Common myeloid progenitor, CD34-positive (primary cell): ENCODE results near the gene SIKE1. TPM values are rescaled to one million over a fixed set of nuclear protein-coding genes. Genes with fewer than 3 reads are reported as not detected.
"Not testable (repeated sequence)": the region's sequence is repeated elsewhere in the genome, so short reads cannot be mapped to it uniquely, and the experiment has no call there.

Experiments used
- CTCF ChIA-PET: fragments of 350-600 bp; sonication (Branson Sonifier 250); formaldehyde crosslinking; loops from one replicate; lab custom pipeline; 2021; ENCODE audit warnings: antibody characterized with exemption; lab: Charles Lee
- POLR2A ChIA-PET: fragments of 350-600 bp; sonication (Branson Sonifier 250); formaldehyde crosslinking; loops from one replicate; lab custom pipeline; 2021; ENCODE audit warnings: antibody characterized with exemption; lab: Charles Lee
- DNase-seq, 3 donors: peaks; one replicate each; pipeline versions ENCODE4 v3.0.0 to v3.0.0-alpha.2; 2013
- H3K27ac ChIP-seq, 2 experiments: 1 replicate in 1 of 2; 2 replicates in 1 of 2; pipeline ENCODE4 v1.7.0; 2013; ENCODE audit warnings: inconsistent platforms in 2 of 2, low read length in 2 of 2, mild to moderate bottlenecking in 2 of 2, low read depth in 1 of 2, moderate library complexity in 1 of 2; ENCODE audit not compliant: severe bottlenecking in 2 of 2, insufficient read depth in 1 of 2, poor library complexity in 1 of 2
- H3K27me3 ChIP-seq, 5 experiments: replicated peaks in 2 of 5; 1 replicate in 3 of 5; 2 replicates in 2 of 5; pipeline versions ENCODE4 v1.6.1 to v1.7.0; 2013; ENCODE audit warnings: low read length in 4 of 5, mild to moderate bottlenecking in 2 of 5, moderate library complexity in 2 of 5, inconsistent platforms in 1 of 5; ENCODE audit not compliant: insufficient read depth in 5 of 5, control insufficient read depth in 4 of 5
- H3K36me3 ChIP-seq, 4 experiments: 1 replicate in 2 of 4; 2 replicates in 2 of 4; pipeline versions ENCODE4 v1.6.1 to v1.7.0; 2013; ENCODE audit warnings: low read length in 3 of 4, control low read depth in 1 of 4, mild to moderate bottlenecking in 1 of 4; ENCODE audit not compliant: control insufficient read depth in 4 of 4, insufficient read depth in 4 of 4
- H3K4me1 ChIP-seq, 4 experiments: 1 replicate in 3 of 4; 2 replicates in 1 of 4; pipeline versions ENCODE4 v1.6.1 to v1.7.1; 2013; ENCODE audit warnings: low read length in 3 of 4, mild to moderate bottlenecking in 3 of 4, control low read depth in 1 of 4, inconsistent platforms in 1 of 4, moderate library complexity in 1 of 4; ENCODE audit not compliant: control insufficient read depth in 4 of 4, insufficient read depth in 4 of 4; ENCODE audit errors: control extremely low read depth in 1 of 4
- H3K4me3 ChIP-seq, 7 experiments: 1 replicate in 4 of 7; 2 replicates in 3 of 7; pipeline versions ENCODE4 v1.5.1 to v1.7.0; 2013; ENCODE audit warnings: mild to moderate bottlenecking in 7 of 7, low read length in 6 of 7, moderate library complexity in 6 of 7, inconsistent platforms in 2 of 7, low read depth in 2 of 7, control low read depth in 1 of 7; ENCODE audit not compliant: insufficient read depth in 4 of 7, control insufficient read depth in 1 of 7; ENCODE audit errors: extremely low read depth in 1 of 7
- H3K9me3 ChIP-seq, 5 experiments: 1 replicate in 4 of 5; 2 replicates in 1 of 5; pipeline versions ENCODE4 v1.6.1 to v1.7.1; 2013; ENCODE audit warnings: low read length in 4 of 5, mild to moderate bottlenecking in 2 of 5, inconsistent platforms in 1 of 5, low read depth in 1 of 5, moderate library complexity in 1 of 5; ENCODE audit not compliant: control insufficient read depth in 4 of 5, insufficient read depth in 2 of 5; ENCODE audit errors: control extremely low read depth in 1 of 5
- WGBS: methylation state at CpG from one replicate; pipeline ENCODE4 v1.1.5; 2013; ENCODE audit not compliant: insufficient coverage; 5-methylcytosine and 5-hydroxymethylcytosine counted together
- polyA plus RNA-seq: library from polyadenylated mRNA; unstranded; fragments of 120-200 nt; gene quantifications from one replicate; pipeline ENCODE4 v1.2.1, GENCODE V29; 2013

Gene SIKE1
- polyA plus RNA-seq = 28.9 TPM

- H3K36me3 ChIP-seq = peaks cover 4 to 25% (median 14%) of the 10 kb centered on the region in 4 experiments
- DNase-seq = peak; percentile 96 to 98 (median 98)
- peak within 1 kb of the TSS; percentile 77 to 98 (median 96) for H3K4me3 ChIP-seq
- peaks cover 0 to 4% (median 0%) of the 10 kb centered on the region in 5 experiments for H3K27me3 ChIP-seq
- 13% methylated on average over 49 of the region's 53 CpGs for WGBS
- H3K27ac ChIP-seq = peak within 1 kb of the TSS; percentile 77 to 93
- ChIA-PET POLR2A (interaction anchor here (0.6 to 1.0 kb wide), 2 partner anchors 23 to 132 kb away, joined by 3 to 5 read pairs; partner anchors contain the start of gene CSDE1), CTCF (interaction anchor here (0.7 kb wide), 1 partner anchor 18 kb away, joined by 3 read pairs; no protein-coding TSS in a partner anchor)
- peaks cover 6 to 16% (median 10%) of the 10 kb centered on the region in 4 experiments for H3K4me1 ChIP-seq
- H3K9me3 ChIP-seq = no peaks in the 10 kb centered on the region
These were observed at the start of gene SIKE1 for GRCh38 chr1:114780344-114781226. SIKE1 (minus strand) TSS chr1:114780685; CDS start chr1:114780607, 78 bp downstream.

DNA sequence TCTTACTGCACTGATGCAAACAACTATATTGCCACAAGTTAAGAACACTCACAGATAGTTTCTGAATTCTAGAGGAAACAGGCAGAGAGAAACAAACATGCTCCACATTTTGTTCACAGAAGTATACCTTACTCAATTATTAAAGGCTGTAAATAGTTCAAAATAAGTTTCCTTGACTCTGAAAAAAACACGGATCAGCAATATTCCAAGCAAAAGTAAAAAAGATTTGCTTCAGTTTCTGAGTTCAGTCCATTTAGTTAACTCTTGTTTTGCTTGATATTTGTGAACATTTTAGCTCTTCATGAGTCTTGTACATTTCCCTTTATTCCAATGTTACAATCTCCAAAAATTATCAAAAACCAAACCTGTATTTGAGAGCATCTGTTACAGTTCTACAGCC lies 49.6 kb upstream of the SIKE1 start:
- no CpG with 5 or more reads among the region's 1 CpG for WGBS
- H3K4me1 ChIP-seq, H3K4me3 ChIP-seq, DNase-seq, H3K27ac ChIP-seq, POLR2A ChIA-PET, H3K36me3 ChIP-seq, H3K27me3 ChIP-seq, H3K9me3 ChIP-seq, CTCF ChIA-PET: not testable (repeated sequence)

DNA sequence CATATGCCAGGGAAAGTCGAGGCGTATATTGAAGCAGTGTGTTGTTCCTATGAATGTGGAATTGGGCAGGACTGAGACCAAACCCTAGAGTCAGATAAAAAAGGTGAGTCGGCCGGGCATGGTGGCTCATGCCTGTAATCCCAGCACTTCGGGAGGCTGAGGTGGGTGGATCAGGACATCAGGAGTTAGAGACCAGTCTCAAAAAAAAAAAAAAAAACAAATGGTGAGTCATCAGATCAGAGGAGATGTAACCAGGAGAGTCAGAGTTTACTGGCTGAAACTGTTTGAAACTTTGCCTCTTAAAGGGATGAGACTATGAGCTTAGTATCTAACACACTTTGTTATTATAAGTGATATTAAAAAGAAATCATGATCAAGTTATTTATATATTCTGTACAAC lies 47.8 kb upstream of the SIKE1 start:
- POLR2A ChIA-PET = interaction anchor here (0.6 kb wide), 1 partner anchor 11 kb away, joined by 3 read pairs; no protein-coding TSS in a partner anchor
- Histone ChIP-seq H3K4me3 (no peak overlapping the region), H3K27ac (no peak overlapping the region), H3K36me3 (no peaks in the 10 kb centered on the region), H3K27me3 (peaks cover 0 to 1% (median 0%) of the 10 kb centered on the region in 5 experiments), H3K4me1 (no peaks in the 10 kb centered on the region), H3K9me3 (peaks cover 0 to 4% (median 1%) of the 10 kb centered on the region in 5 experiments)
- no peak for DNase-seq
- WGBS = 97% methylated on average over 5 of the region's 5 CpGs
- CTCF ChIA-PET = interaction anchor here (0.6 kb wide), 1 partner anchor 278 kb away, joined by 3 read pairs; no protein-coding TSS in a partner anchor

DNA sequence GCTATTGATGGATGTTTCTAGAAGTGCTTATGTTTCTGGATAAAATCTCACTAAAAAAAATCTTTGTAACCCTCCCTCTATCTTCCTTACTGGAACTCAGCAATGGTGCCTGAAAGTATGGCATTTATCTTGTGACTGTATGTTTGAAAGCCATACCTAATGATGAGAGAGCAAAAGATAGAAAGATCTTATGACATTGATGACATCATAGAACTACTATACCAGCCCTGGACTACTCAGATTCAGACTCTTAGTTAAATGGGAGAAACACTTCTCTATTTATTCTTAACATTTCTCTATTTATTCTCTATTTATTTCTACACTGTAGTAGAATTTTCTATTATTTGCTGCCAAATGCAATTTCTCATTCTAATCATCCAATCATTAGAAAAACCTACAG lies 41.5 kb upstream of the SIKE1 start:
- no peak overlapping the region for H3K27ac ChIP-seq
- no peaks in the 10 kb centered on the region for H3K4me1 ChIP-seq
- H3K4me3 ChIP-seq = no peak overlapping the region
- H3K9me3 ChIP-seq = peaks cover 0 to 8% (median 3%) of the 10 kb centered on the region in 5 experiments
- ChIA-PET CTCF (no interaction called here), POLR2A (no interaction called here)
- no peaks in the 10 kb centered on the region for H3K27me3 ChIP-seq
- no peak for DNase-seq
- H3K36me3 ChIP-seq = no peaks in the 10 kb centered on the region

- Histone ChIP-seq H3K36me3 (no peaks in the 10 kb centered on the region), H3K4me3 (no peak overlapping the region), H3K4me1 (no peaks in the 10 kb centered on the region), H3K27ac (no peak overlapping the region), H3K27me3 (no peaks in the 10 kb centered on the region), H3K9me3 (peaks cover 0 to 8% (median 3%) of the 10 kb centered on the region in 5 experiments)
- ChIA-PET POLR2A (interaction anchor here (0.5 kb wide), 1 partner anchor 9 kb away, joined by 3 read pairs; no protein-coding TSS in a partner anchor), CTCF (no interaction called here)
- DNase-seq = no peak
- WGBS = 100% methylated on average over 1 of the region's 2 CpGs
These were observed 39.9 kb upstream of the SIKE1 start for GRCh38 chr1:114820392-114820791.

DNA sequence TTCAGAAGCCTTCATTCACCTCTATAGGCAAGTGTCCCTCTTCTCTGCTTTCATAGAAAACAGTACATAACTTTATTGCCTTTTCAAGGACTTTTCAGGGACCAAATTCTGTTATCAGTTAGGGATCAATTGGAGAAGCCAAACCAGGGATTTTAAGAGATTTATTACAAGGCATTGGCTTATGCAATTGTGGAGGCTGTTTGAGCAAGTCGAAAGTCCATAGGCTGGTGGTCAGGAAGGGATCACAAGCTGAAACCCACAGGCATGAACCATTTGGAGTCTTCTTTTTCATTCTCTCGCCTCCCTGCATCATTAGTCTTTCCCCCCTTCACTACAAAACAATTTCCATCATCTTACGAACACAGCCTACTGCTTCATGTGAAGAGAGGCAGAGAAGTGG lies 39.4 kb upstream of the SIKE1 start:
- H3K4me3 ChIP-seq = no peak overlapping the region
- 71% methylated on average over 1 of the region's 3 CpGs for WGBS
- H3K4me1 ChIP-seq = no peaks in the 10 kb centered on the region
- H3K27me3 ChIP-seq = no peaks in the 10 kb centered on the region
- peaks cover 0 to 8% (median 3%) of the 10 kb centered on the region in 5 experiments for H3K9me3 ChIP-seq
- no peak overlapping the region for H3K27ac ChIP-seq
- DNase-seq = no peak
- no peaks in the 10 kb centered on the region for H3K36me3 ChIP-seq
- CTCF ChIA-PET = interaction anchor here (0.6 kb wide), 1 partner anchor 9 kb away, joined by 3 read pairs; no protein-coding TSS in a partner anchor
- POLR2A ChIA-PET = interaction anchor here (0.5 kb wide), 1 partner anchor 10 kb away, joined by 3 read pairs; no protein-coding TSS in a partner anchor

- H3K27ac ChIP-seq, H3K4me3 ChIP-seq, POLR2A ChIA-PET, CTCF ChIA-PET, H3K36me3 ChIP-seq, H3K27me3 ChIP-seq, H3K4me1 ChIP-seq, DNase-seq, H3K9me3 ChIP-seq: not testable (repeated sequence)
- WGBS = 100% methylated on average over 5 of the region's 33 CpGs
These were observed 24.0 kb upstream of the SIKE1 start for GRCh38 chr1:114804449-114804848.
